Neural progenitor cell (in vitro differentiated cells): Measurements from ENCODE around the gene RPL34. TPM values are rescaled to one million over a fixed set of nuclear protein-coding genes. Genes with fewer than 3 reads are reported as not detected.

Source experiments
- DNase-seq: peaks from one replicate; pipeline ENCODE4 v3.0.0-alpha.2; 2016; ENCODE audit warnings: low spot score
- H2AFZ ChIP-seq: fragments of 200-600 bp; sonication (generic); replicated peaks from 2 replicates; pipeline ENCODE4 v1.6.1; 2016; ENCODE audit warnings: antibody characterized with exemption
- H3F3A ChIP-seq: fragments of 200-600 bp; sonication (generic); 2 replicates; pipeline ENCODE4 v1.6.1; 2016; ENCODE audit warnings: antibody characterized with exemption, low read depth
- H3K27ac ChIP-seq: fragments of 200-600 bp; sonication (generic); 2 replicates; pipeline ENCODE4 v1.5.1; 2016; ENCODE audit warnings: mild to moderate bottlenecking
- H3K27me3 ChIP-seq: fragments of 200-600 bp; sonication (generic); 2 replicates; pipeline ENCODE4 v1.6.1; 2016; ENCODE audit warnings: mild to moderate bottlenecking, moderate library complexity
- H3K36me3 ChIP-seq: fragments of 200-600 bp; sonication (generic); 2 replicates; pipeline ENCODE4 v1.5.1; 2016
- H3K4me1 ChIP-seq: fragments of 200-600 bp; sonication (generic); 2 replicates; pipeline ENCODE4 v1.6.1; 2016; ENCODE audit warnings: mixed run types
- H3K4me2 ChIP-seq: fragments of 200-600 bp; sonication (generic); 2 replicates; pipeline ENCODE4 v1.6.1; 2016
- H3K4me3 ChIP-seq: fragments of 200-600 bp; sonication (generic); 2 replicates; pipeline ENCODE4 v1.5.1; 2016
- H3K79me2 ChIP-seq: fragments of 200-600 bp; sonication (generic); 2 replicates; pipeline ENCODE4 v1.6.1; 2016; ENCODE audit warnings: low read depth
- H3K9ac ChIP-seq: fragments of 200-600 bp; sonication (generic); 2 replicates; pipeline ENCODE4 v1.6.1; 2016
- H3K9me3 ChIP-seq: fragments of 200-600 bp; sonication (generic); 2 replicates; pipeline ENCODE4 v1.5.1; 2016; ENCODE audit warnings: low read depth
- H4K20me1 ChIP-seq: fragments of 200-600 bp; sonication (generic); 2 replicates; pipeline ENCODE4 v1.6.1; 2016; ENCODE audit warnings: low read depth
- H3K27ac Mint-ChIP-seq: 3 replicates; pipeline ENCODE4 v1.8.0; 2021; ENCODE audit warnings: mixed read lengths
- H3K27me3 Mint-ChIP-seq: 2 replicates; pipeline ENCODE4 v1.8.0; 2022; ENCODE audit warnings: low read depth, mild to moderate bottlenecking, inconsistent platforms, moderate library complexity, mixed read lengths; ENCODE audit not compliant: insufficient read depth
- H3K36me3 Mint-ChIP-seq: 3 replicates; pipeline ENCODE4 v1.8.0; 2021; ENCODE audit warnings: mixed read lengths
- H3K4me1 Mint-ChIP-seq: 3 replicates; pipeline ENCODE4 v1.8.0; 2021; ENCODE audit warnings: mixed read lengths
- H3K4me3 Mint-ChIP-seq: 3 replicates; pipeline ENCODE4 v1.8.0; 2021; ENCODE audit warnings: mild to moderate bottlenecking, moderate library complexity, mixed read lengths
- H3K9me3 Mint-ChIP-seq: 3 replicates; pipeline ENCODE4 v1.8.0; 2020; ENCODE audit warnings: mixed read lengths
- CTCF ChIP-seq: fragments of 200-600 bp; sonication (generic); IDR thresholded peaks from 2 replicates; pipeline ENCODE4 v1.5.1; 2017; ENCODE audit warnings: antibody characterized with exemption, mild to moderate bottlenecking
- EZH2 ChIP-seq: fragments of 200-600 bp; sonication (generic); IDR thresholded peaks from 2 replicates; pipeline ENCODE4 v1.6.1; 2017; ENCODE audit warnings: antibody characterized with exemption, mild to moderate bottlenecking, moderate library complexity
- EZH2phosphoT487 ChIP-seq: fragments of 200-600 bp; sonication (generic); IDR thresholded peaks from 2 replicates; pipeline ENCODE4 v1.6.1; 2017; ENCODE audit warnings: antibody characterized with exemption
- total RNA-seq: library from RNA; depleted of rRNA; stranded (reverse); fragments of >200 nt; gene quantifications from 2 replicates; pipeline ENCODE4 v1.2.3, GENCODE V29; 2015; ENCODE audit warnings: low replicate concordance

RPL34 gene
- total RNA-seq, 1 donor from 2014 or later = 2,510 TPM

DNA sequence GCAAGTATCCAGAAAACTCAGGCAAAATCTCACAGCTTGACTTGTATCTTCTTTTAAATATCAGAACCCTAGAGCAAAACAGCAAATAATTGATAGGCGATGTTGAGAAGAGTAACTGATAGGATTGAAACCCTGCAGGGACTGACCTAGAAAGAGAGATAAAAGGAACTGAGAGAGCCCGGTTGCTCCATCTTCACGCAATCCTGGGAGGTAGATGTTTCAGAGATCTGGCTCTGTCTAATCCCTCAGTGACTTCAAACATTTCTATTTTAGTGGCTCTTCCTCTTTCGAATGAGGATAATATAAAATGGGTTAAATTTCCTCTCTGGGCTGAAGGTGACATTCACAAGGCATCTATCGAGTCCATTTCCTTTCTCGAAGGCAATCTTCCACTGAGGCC, 39.3 kb upstream of the RPL34 start:
- Mint-ChIP-seq H3K4me1 (peaks cover 5% of the 10 kb centered on the region), H3K4me3 (no peak overlapping the region), H3K9me3 (no peaks in the 10 kb centered on the region), H3K36me3 (no peaks in the 10 kb centered on the region), H3K27me3 (no peaks in the 10 kb centered on the region), H3K27ac (no peak overlapping the region)
- Histone ChIP-seq H4K20me1 (no peaks in the 10 kb centered on the region), H3K9ac (no peak overlapping the region), H3K4me1 (no peaks in the 10 kb centered on the region), H3K79me2 (no peaks in the 10 kb centered on the region), H3F3A (no peaks in the 10 kb centered on the region), H2AFZ (peak overlapping the region; percentile 13), H3K27ac (no peak overlapping the region), H3K4me2 (no peak overlapping the region), H3K4me3 (no peak overlapping the region), H3K9me3 (no peaks in the 10 kb centered on the region), H3K27me3 (no peaks in the 10 kb centered on the region), H3K36me3 (no peaks in the 10 kb centered on the region)
- TF ChIP-seq EZH2 (no peak), CTCF (no peak), EZH2phosphoT487 (no peak)
- DNase-seq = no peak

DNA sequence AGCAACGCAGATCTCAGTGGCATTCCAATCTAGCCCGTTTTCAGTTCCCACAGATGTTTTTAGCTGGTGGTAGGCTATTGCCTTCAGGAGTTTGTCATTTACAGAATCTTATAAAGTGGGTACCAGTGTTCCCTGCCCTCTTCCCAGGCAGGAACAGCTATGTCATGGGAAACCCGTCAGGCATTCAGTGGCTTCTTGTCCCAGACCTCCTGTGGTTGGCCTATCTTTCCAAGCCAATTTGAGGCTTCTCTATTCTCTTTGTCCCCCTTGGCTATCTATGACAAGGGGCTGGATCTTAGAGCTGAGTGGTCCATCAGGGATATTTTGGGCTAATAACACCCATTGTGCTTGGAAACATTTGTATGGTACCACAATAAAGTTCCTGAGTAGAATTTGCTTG, 33.6 kb upstream of the RPL34 start:
- H3K36me3 Mint-ChIP-seq = no peaks in the 10 kb centered on the region
- Histone ChIP-seq H3K4me2 (no peak overlapping the region), H3K4me1 (peaks cover 14% of the 10 kb centered on the region), H3K27me3 (no peaks in the 10 kb centered on the region), H3K9ac (no peak overlapping the region), H3K36me3 (no peaks in the 10 kb centered on the region), H3K79me2 (no peaks in the 10 kb centered on the region), H3K27ac (no peak overlapping the region), H3F3A (no peaks in the 10 kb centered on the region), H2AFZ (no peak overlapping the region), H3K4me3 (no peak overlapping the region), H4K20me1 (no peaks in the 10 kb centered on the region), H3K9me3 (no peaks in the 10 kb centered on the region)
- H3K4me3 Mint-ChIP-seq = no peak overlapping the region
- peak; percentile 25 for DNase-seq
- no peaks in the 10 kb centered on the region for H3K27me3 Mint-ChIP-seq
- no peaks in the 10 kb centered on the region for H3K9me3 Mint-ChIP-seq
- TF ChIP-seq EZH2 = no peak
- TF ChIP-seq EZH2phosphoT487 = no peak
- no peak for TF ChIP-seq CTCF
- H3K27ac Mint-ChIP-seq = no peak overlapping the region
- H3K4me1 Mint-ChIP-seq = peaks cover 17% of the 10 kb centered on the region

DNA sequence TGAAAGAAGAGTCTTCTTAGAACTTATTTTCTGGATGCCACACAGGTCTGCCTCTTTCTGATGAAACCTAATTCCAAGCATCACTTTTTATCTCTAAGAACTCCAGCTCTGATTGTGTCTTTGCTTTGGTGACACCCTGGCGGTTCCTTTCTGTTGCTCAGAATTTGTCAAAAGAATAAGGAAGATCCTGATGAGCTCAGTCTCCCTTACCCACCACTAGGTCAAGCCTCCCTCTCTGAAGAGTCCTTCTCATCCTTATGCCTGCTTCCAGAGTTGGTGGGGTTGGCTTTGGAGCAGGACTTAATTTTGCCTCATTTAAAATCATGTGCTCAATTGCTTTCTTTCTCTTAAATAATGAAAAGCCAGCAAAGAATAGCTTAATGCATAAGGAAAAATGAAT, 31.5 kb upstream of the RPL34 start:
- Mint-ChIP-seq H3K27ac (no peak overlapping the region), H3K9me3 (no peaks in the 10 kb centered on the region), H3K4me1 (peaks cover 17% of the 10 kb centered on the region), H3K36me3 (peaks cover 2% of the 10 kb centered on the region), H3K27me3 (peaks cover 2% of the 10 kb centered on the region), H3K4me3 (no peak overlapping the region)
- Histone ChIP-seq H2AFZ (peak overlapping the region; percentile 42), H3K9ac (no peak overlapping the region), H3K27ac (no peak overlapping the region), H3K36me3 (no peaks in the 10 kb centered on the region), H3F3A (no peaks in the 10 kb centered on the region), H4K20me1 (no peaks in the 10 kb centered on the region), H3K4me3 (no peak overlapping the region), H3K4me2 (no peak overlapping the region), H3K27me3 (no peaks in the 10 kb centered on the region), H3K9me3 (no peaks in the 10 kb centered on the region), H3K4me1 (peaks cover 14% of the 10 kb centered on the region), H3K79me2 (no peaks in the 10 kb centered on the region)
- DNase-seq = no peak
- no peak for TF ChIP-seq EZH2
- no peak for TF ChIP-seq CTCF
- no peak for TF ChIP-seq EZH2phosphoT487
